HG03571 (cell line): ENCODE measurements around the gene TOX4.

Experiments used
- ATAC-seq: cut with Tn5 transposase; IDR thresholded peaks from one replicate; pipeline ENCODE4 v1.9.1; 2021; ENCODE audit not compliant: unreplicated experiment

The TOX4 gene

DNA sequence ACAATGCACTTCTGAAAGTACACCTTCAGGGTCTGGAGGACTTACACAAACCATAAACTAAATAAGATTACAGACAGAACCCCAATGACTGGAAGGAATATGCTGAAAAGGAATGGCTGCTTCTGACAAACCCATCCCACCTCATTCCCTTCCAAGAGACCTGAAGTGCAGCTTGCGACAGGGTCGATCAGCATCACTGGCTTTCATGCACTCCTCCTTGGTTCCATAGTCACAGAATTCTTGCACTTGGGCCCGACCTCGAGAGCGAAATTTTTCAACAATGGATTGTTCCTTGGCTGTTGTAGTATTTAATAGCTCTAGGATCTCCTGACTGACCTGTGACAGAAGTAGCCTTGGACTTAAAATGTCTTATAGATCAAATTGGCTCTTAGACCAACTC, 24.6 kb downstream of the TOX4 start:
- no peak for ATAC-seq

GRCh38 chr14:21503376-21503775, 26.4 kb downstream of the TOX4 start:
- no peak for ATAC-seq

DNA sequence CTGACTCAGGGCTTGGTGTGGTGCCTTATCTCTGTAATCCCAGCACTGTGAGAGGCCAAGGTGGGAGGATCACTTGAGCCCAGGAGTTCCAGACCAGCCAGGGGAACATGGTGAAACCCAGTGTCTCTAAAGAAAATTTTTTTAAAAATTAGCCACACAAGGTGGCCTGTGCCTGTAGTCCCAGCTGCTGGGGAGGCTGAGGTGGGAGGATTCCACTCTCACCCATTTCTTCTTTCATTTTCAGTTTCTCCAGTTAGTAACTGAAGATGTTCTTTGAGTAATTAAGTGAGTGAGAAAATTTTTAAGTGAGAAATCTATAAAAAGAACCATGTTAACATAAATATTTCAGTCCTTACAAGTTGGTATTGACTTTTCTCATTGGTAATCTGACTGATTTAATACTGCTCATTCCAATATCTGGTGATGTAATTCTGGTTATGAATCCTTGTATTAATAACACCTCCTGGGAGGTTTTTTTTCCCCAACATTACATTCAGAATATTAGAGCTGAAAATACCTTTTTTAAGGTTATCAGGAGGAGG, 28.1 kb downstream of the TOX4 start:
- peak; percentile 56 for ATAC-seq

DNA sequence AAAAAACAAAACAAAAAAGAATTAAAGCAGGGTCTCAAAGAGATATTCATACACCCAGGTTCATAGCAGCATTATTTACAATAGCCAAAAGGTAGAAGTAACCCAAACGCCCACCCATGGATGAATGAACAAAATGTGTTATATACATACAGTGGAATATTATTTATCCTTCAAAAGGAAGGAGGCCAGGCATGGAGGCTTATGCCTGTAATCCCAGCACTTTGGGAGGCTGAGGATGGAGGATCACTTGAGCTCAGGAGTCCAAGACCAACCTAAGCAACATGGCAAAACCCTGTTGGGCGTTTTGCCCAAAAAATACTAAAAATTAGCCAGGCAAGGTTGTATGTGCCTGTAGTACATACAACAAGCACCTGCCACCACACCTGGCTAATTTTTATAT, 29.6 kb downstream of the TOX4 start:
- ATAC-seq: no peak

DNA sequence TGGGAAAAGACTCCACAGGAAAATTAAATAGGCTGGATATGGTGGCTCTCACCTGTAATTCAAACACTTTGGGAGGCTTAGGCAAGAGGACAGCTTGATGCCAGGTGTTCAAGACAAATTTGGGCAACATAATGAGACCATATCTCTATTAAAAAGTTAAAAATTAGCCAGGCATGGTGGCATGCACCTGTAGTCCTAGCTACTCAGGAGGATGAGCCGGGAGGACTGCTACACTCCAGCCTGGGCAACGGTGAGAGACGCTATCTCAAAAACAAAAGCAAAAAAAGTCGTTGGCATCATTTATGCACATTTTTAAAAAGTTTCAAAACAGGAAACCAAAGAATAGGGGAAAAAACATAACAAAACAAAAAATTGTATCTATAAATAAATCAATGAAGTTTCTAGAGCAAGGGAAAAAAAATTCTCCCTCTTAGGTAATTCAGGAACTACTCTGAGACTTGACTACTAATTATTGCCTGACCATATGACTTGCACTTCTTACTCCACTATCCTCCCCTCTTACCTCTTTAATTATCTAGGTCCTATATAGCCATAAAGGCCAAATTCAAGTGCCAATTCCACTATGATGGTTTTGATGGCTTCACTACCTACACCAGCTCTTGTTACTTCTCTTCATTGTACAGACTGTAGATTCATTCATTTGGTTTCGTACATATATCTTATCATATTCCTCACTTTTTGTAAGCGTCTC, 32.6 kb downstream of the TOX4 start:
- ATAC-seq: no peak

GRCh38 chr14:21510735-21511657, 34.0 kb downstream of the TOX4 start, which contains the start of gene METTL3:
Gene METTL3 (minus strand): TSS chr14:21511340. CDS start chr14:21511223, 117 bp downstream.
- ATAC-seq: peak; percentile 99

DNA sequence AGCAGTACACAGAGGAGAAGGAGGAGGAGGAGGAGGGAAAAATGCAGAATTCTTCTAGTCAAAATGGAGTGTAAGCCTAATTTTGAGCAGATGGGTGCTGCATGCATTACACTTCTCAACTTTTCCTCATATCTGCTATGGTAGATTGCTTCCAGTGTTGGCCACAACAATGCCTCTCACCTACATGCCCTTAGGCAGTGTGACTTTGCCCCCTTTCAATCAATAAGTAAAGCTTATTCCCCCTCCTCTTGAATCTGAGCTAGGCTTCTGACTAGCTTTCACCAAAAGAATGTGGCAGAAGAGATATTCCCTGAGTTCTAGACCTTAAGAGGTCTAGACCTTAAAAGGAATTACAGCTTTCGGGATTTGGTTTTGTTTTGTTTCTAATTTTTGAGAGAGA, 37.3 kb downstream of the TOX4 start:
- no peak for ATAC-seq

DNA sequence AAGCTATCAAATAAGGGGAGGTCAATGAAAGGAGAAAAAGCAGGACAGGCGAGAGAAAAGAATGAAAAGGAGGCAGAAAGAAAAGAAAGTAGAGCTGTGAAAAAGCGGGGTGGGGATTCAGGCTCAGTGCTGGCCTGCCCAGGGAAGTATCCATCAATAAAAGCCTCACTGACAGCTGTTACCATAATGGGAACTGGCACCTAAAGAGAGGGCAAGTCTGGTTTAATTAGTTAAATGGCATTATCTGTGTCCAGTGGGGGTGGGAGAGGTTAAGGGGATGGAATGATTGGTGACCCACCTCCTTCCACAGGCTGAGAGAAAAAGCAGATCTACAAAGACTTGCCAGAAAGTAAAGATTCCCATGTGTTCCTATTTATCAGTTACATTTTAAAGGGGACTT, 41.7 kb downstream of the TOX4 start:
- ATAC-seq: no peak

- no peak for ATAC-seq
Measured at GRCh38 chr14:21520767-21521166, 43.8 kb downstream of the TOX4 start.

DNA sequence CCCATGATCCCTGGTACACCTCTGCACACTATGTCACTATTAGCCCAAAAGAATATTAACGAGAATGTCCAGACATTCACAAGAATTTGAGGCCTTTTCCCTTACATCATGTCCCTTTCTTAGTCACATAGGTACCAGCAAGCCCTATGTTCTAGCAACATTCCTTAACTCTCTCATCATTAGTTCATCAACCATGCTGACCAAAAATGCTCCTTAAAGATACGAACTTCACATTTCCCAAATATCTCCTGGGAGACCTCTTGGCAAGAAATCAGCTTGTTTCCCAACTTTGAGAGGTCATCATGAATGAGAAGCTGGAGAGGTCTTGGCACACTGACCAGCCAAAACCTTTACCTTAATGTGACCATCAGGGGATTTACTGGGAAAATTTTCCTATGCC, 44.5 kb downstream of the TOX4 start:
- ATAC-seq: no peak

- no peak for ATAC-seq
Measured at GRCh38 chr14:21523203-21523602, 46.2 kb downstream of the TOX4 start.

- ATAC-seq: no peak
Measured at GRCh38 chr14:21524575-21525490, 47.8 kb downstream of the TOX4 start.

DNA sequence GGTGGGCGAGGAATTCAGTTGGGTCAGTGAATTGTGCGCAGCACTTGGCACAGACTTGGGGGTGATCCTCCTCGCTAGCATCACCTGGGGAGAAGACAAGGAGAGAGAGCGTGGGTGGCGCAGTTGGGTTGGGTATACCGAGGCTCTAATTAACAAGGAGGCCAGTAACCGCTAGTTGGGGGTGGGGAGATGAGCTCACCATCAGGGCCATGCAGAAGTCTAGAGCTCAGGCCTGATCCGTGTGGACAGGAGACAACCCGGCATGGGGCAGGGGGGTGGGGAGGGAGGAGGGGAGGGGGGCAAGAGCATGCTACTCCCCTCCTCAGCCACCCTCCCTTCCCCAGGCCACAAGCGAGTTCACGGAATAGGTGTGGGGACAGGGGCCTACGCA, 48.6 kb downstream of the TOX4 start:
- no peak for ATAC-seq

- no peak for ATAC-seq
Measured at GRCh38 chr14:21525962-21526671, 49.1 kb downstream of the TOX4 start, which contains the start of gene SALL2. Gene SALL2 (minus strand): TSS chr14:21526346. CDS start chr14:21526127, 219 bp downstream.

- no peak for ATAC-seq
Measured at GRCh38 chr14:21526672-21527317, 49.8 kb downstream of the TOX4 start.

DNA sequence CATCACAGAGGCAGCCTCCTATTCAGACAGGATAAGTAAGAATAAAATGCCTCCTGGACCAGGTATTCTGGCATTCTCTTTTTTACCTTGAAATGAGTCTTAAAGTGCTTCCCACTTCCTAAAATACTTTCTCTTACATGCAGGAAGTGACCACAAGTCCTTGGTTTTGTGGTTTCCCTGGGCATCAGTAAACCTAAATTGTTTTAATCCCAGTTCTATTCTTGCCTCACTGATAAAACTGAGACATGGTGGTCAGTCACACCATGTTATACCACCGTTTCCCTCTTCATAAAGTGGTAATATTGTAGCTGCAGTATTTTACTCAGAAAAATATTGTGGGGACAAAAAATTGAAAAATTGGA, 50.3 kb downstream of the TOX4 start:
- ATAC-seq: no peak

DNA sequence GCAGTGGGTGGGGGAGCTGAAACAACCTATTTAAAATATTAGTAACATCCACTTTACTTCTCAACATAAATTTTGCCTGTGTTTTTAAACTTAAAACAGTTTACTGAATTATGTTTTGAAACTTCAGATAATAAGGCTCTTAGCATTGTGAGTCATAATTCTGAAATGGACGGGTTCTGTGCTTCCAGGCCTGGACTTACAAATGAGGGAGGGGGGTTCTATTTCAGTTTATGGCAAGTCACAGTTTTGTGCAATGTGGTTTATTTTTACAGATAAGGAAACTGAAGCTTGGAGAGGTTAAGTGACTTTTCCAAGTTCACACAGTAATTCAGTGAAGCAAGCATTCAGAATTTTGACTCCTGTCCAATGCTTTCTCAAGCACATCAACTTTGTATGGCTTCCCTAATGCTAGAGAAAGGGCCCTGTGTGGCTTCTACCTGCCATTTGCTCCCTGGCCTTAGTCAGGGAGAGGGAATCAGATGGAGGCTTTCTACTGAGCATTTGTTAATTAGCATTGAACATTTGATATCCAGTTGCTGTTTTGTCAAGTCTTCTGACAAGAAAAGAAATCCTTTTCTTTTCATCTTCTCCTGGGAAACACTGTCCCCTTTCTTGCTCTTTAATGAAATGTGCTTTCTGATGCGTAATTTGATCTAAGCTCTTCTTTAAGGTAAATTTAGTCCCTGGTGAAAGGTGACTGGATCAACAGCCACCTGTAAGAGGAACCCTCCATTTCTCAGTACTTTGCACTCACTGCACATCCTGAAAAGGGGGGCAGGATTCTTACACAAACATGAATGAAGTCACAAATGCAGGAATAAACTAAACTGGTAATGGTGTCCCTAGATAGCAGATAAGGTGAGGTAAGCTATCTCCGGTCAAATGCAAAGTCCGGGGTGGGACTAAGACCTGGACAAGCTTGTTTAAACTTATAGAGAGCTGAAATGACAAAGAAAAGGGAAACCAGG, 51.7 kb downstream of the TOX4 start:
- no peak for ATAC-seq

DNA sequence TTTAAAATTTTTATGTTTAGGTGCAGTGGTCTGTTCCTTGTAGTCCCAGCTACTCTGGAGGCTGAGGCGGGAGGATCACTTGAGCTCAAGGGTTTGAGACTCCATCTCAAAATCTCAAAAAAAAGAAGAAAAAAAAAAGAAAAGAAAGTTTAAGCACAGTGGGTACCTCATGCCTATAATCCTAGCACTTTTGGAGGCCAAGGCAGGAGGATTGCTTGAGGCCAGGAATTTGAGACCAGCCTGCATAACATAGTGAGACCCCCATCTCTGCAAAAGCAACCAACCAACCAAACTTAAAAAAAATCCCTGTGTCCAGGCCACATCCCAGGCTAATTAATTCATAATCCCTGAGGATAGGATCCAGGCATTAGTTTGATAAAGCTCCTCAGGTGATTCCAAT, 52.5 kb downstream of the TOX4 start:
- ATAC-seq: no peak

DNA sequence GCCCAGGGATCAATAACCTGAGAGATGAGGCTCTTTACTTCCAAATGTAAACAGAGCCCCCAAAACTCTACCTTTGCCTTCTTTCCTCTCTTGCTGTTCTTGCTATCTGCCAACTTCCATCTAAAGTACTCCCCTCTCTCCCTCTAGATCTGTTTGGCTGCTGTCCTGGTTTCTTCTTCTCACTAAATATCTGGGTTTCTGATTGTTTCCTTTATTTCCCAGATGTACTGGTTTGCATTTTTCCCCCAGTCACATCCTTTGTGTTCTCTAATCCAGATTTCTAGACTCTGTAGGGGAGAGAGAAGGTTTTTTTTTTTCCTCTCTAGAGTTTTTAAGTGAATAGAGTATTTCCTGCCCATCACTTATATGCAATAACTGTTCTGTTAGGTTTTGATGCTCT, 56.3 kb downstream of the TOX4 start:
- no peak for ATAC-seq
